ENCODE measurements around the gene CDH4. TPM values are rescaled to one million over a fixed set of nuclear protein-coding genes. Genes with fewer than 3 reads are reported as not detected.

The CDH4 gene
- total RNA-seq, 1 donor from 2014 or later: 2.9 TPM

DNA sequence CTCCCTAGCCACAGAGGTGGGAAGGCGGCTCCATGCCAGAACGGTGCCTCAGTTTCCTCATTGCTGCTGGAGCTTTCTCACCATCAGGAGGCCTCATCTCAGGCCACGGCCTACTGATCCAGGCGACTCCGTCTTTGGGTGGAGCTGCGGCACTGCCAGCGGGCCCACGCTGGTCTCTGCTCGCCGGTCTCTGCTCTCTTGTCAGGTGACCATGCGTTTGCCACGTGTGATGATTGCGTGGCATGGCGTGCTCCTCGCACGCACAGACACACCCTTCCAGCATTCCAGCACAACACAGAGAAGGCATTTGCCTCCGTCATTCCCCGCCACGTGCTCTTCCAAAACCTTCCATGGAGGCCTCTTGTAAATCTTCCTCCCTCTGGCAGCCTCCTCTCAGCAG lies 271.1 kb downstream of the CDH4 start:
- no peaks in the 10 kb centered on the region for H3F3A ChIP-seq (ENCODE audit: low read depth)
- no peaks in the 10 kb centered on the region for H3K36me3 ChIP-seq
- no peak overlapping the region for H3K4me3 ChIP-seq
- Mint-ChIP-seq H3K36me3 (no peaks in the 10 kb centered on the region), H3K9me3 (no peaks in the 10 kb centered on the region), H3K27me3 (ENCODE audit: insufficient read depth, low read depth) (peaks cover 5% of the 10 kb centered on the region), H3K4me1 (peaks cover 31% of the 10 kb centered on the region), H3K27ac (no peak overlapping the region), H3K4me3 (no peak overlapping the region)
- no peak overlapping the region for H3K4me2 ChIP-seq
- no peak overlapping the region for H3K9ac ChIP-seq
- DNase-seq (ENCODE audit: low spot score): no peak
- H3K9me3 ChIP-seq (ENCODE audit: low read depth): no peaks in the 10 kb centered on the region
- TF ChIP-seq EZH2phosphoT487 (IDR thresholded peaks at IDR 0.05) (no peak), EZH2 (IDR thresholded peaks at IDR 0.05) (no peak)
- TF ChIP-seq, protein P1, sequence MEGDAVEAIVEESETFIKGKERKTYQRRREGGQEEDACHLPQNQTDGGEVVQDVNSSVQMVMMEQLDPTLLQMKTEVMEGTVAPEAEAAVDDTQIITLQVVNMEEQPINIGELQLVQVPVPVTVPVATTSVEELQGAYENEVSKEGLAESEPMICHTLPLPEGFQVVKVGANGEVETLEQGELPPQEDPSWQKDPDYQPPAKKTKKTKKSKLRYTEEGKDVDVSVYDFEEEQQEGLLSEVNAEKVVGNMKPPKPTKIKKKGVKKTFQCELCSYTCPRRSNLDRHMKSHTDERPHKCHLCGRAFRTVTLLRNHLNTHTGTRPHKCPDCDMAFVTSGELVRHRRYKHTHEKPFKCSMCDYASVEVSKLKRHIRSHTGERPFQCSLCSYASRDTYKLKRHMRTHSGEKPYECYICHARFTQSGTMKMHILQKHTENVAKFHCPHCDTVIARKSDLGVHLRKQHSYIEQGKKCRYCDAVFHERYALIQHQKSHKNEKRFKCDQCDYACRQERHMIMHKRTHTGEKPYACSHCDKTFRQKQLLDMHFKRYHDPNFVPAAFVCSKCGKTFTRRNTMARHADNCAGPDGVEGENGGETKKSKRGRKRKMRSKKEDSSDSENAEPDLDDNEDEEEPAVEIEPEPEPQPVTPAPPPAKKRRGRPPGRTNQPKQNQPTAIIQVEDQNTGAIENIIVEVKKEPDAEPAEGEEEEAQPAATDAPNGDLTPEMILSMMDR (IDR thresholded peaks at IDR 0.05): no peak
- H3K27me3 ChIP-seq: peaks cover 2% of the 10 kb centered on the region
- H2AFZ ChIP-seq (replicated peaks): no peak overlapping the region
- no peaks in the 10 kb centered on the region for H3K4me1 ChIP-seq
- H4K20me1 ChIP-seq (ENCODE audit: low read depth): no peaks in the 10 kb centered on the region
- H3K27ac ChIP-seq: no peak overlapping the region
- no peaks in the 10 kb centered on the region for H3K79me2 ChIP-seq (ENCODE audit: low read depth)

DNA sequence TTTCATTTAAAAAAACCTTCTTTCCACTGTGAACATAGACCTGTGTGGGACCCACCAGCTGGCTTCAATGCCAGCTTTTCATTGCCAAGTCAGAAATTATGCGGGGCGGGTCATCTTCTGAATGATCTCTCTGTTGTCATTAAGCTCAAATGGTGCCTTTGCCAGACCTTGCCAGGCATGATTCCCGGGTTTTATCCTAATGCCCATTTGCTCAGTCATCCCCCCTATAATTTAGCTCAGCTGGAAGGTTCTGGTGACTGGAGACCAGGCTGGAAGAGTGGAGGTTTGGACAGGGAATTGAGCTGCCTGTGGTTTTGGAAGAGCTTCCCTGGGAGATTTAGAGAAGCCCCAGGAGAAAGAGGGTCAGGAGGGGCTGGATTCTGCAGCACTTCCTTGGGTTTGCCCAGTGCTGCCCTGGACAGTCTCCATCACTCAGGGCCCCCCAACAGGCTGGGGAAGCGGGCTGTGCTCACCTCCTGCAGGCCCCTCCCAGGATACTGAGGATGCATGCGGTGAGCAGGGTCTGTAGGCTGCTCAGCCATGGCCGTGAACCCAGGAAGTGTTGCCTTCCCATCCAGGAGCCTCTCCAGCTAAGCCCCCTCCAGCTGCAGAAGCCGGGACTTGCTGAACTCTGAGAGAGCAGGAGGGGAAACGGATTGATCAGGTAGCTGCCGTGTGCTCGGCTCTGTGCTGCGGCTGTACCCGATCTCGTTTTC lies 273.0 kb downstream of the CDH4 start:
- Histone ChIP-seq H3K9ac (no peak overlapping the region), H3K27ac (no peak overlapping the region), H3K36me3 (no peaks in the 10 kb centered on the region), H3K9me3 (ENCODE audit: low read depth) (no peaks in the 10 kb centered on the region), H2AFZ (replicated peaks) (no peak overlapping the region), H3K4me3 (no peak overlapping the region), H3K27me3 (peaks cover 2% of the 10 kb centered on the region), H3K79me2 (ENCODE audit: low read depth) (no peaks in the 10 kb centered on the region), H3F3A (ENCODE audit: low read depth) (no peaks in the 10 kb centered on the region), H3K4me2 (no peak overlapping the region), H3K4me1 (no peaks in the 10 kb centered on the region), H4K20me1 (ENCODE audit: low read depth) (peaks cover 8% of the 10 kb centered on the region)
- peaks cover 5% of the 10 kb centered on the region for H3K27me3 Mint-ChIP-seq (ENCODE audit: insufficient read depth, low read depth)
- peaks cover 31% of the 10 kb centered on the region for H3K4me1 Mint-ChIP-seq
- H3K36me3 Mint-ChIP-seq: no peaks in the 10 kb centered on the region
- TF ChIP-seq EZH2phosphoT487 (IDR thresholded peaks at IDR 0.05) (no peak), EZH2 (IDR thresholded peaks at IDR 0.05) (no peak)
- TF ChIP-seq, protein P1 (IDR thresholded peaks at IDR 0.05): no peak
- H3K4me3 Mint-ChIP-seq: no peak overlapping the region
- peak overlapping the region; percentile 27 for H3K27ac Mint-ChIP-seq
- no peak for DNase-seq (ENCODE audit: low spot score)
- H3K9me3 Mint-ChIP-seq: no peaks in the 10 kb centered on the region

DNA sequence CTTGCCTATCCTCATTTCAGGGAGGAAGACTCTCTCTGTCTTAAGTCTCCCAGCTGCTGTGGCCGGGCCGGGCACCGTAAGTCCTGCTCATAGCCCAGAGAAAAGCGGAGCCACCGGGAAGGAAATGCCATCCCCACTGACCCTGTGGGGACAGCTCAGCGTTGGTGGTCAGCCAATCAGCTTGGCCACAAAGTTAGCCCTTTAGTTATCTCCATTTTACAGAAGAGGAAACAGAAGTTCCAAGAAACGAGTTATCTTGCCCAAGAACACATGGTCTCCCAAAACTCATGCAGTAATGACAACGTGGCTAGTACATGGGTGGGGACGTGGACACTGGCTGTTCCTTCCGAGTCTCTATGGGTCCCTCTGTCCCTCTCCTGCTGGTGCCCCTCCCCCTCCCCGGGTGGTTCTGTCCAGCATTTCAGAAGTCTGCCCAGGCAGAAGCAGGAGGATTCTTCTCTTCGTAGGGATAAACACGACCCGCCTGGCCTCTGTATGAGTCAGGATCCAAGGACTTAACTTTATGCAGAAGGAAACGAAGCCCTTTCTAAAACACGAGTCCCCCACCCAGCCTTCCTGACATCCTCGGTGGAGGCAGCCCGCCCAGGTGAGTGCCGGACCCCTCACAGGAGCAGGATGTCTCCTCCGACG lies 273.8 kb downstream of the CDH4 start:
- H3K9ac ChIP-seq: no peak overlapping the region
- DNase-seq (ENCODE audit: low spot score): peak; percentile 47
- Mint-ChIP-seq H3K36me3 (no peaks in the 10 kb centered on the region), H3K27me3 (ENCODE audit: insufficient read depth, low read depth) (peaks cover 12% of the 10 kb centered on the region), H3K4me1 (peaks cover 26% of the 10 kb centered on the region), H3K4me3 (no peak overlapping the region), H3K9me3 (no peaks in the 10 kb centered on the region), H3K27ac (no peak overlapping the region)
- no peaks in the 10 kb centered on the region for H3F3A ChIP-seq (ENCODE audit: low read depth)
- TF ChIP-seq, protein P1 (IDR thresholded peaks at IDR 0.05): no peak
- TF ChIP-seq EZH2 (IDR thresholded peaks at IDR 0.05): no peak
- no peak for TF ChIP-seq EZH2phosphoT487 (IDR thresholded peaks at IDR 0.05)
- no peaks in the 10 kb centered on the region for H3K36me3 ChIP-seq
- H3K27ac ChIP-seq: no peak overlapping the region
- H3K27me3 ChIP-seq: peaks cover 2% of the 10 kb centered on the region
- no peaks in the 10 kb centered on the region for H3K79me2 ChIP-seq (ENCODE audit: low read depth)
- no peaks in the 10 kb centered on the region for H3K9me3 ChIP-seq (ENCODE audit: low read depth)
- no peak overlapping the region for H2AFZ ChIP-seq (replicated peaks)
- no peak overlapping the region for H3K4me3 ChIP-seq
- H4K20me1 ChIP-seq (ENCODE audit: low read depth): peaks cover 15% of the 10 kb centered on the region
- H3K4me1 ChIP-seq: no peaks in the 10 kb centered on the region
- H3K4me2 ChIP-seq: no peak overlapping the region

Data from neural progenitor cell (in vitro differentiated cells).